ENCODE measurements around the gene FOXO4.

The FOXO4 gene

GRCh38 chrX:71151366-71151765, 55.7 kb downstream of the FOXO4 start:
- H3K4me3 Mint-ChIP-seq: no peak overlapping the region
- H3K27me3 Mint-ChIP-seq (ENCODE audit: low read depth, poor library complexity): peaks cover 7% of the 10 kb centered on the region
- H3K9me3 Mint-ChIP-seq: peaks cover 61% of the 10 kb centered on the region
- no peak for DNase-seq
- no peak overlapping the region for H3K27ac Mint-ChIP-seq
- peaks cover 59% of the 10 kb centered on the region for H3K4me1 Mint-ChIP-seq
- TF ChIP-seq CTCF (IDR thresholded peaks at IDR 0.05): no peak
- H3K36me3 Mint-ChIP-seq (ENCODE audit: low read depth): no peaks in the 10 kb centered on the region

All from nephron progenitor cell (in vitro differentiated cells).